GM19351 (cell line): ENCODE data around the gene SIM2.

Experiments
- ATAC-seq: cut with Tn5 transposase; IDR thresholded peaks from one replicate; pipeline ENCODE4 v1.9.1; 2021; ENCODE audit warnings: mild to moderate bottlenecking, moderate library complexity; ENCODE audit not compliant: unreplicated experiment

Gene SIM2

DNA sequence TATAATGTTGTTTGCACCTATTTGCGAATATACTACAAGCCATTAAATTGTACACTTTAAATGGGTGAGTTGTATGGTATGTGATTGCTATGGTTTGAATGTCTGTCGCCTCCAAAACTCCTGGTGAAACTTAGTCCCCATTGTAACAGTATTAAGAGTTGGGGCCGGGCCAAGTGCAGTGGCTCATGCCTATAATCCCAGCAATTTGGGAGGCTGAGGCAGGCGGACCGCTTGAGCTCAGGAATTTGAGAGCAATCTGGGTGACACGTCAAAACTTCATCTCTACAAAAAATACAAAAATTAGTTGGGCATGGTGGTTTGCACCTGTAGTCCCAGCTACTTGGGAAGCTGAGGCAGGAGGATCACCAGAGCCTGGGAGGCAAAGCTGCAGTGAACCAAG, 12.0 kb upstream of the SIM2 start:
- ATAC-seq = no peak

DNA sequence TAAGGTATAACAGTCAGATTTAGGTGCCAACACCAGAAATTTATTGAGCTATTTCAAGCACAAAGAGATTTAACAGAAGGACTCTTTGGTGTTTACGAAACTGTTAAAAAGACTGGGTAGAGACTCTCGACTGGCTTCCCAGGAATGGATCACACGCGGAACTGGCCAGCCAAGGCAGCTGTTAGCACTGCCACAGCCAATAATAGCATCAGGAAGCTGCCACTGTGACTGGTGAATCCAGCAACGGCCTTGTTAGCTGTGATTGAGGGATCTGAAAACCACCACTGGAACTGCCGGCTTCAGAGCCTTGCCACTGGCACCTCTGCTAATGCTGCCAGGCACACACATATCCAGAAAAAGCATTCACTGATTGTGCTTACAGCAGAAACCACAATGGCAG, 10.6 kb upstream of the SIM2 start:
- no peak for ATAC-seq

DNA sequence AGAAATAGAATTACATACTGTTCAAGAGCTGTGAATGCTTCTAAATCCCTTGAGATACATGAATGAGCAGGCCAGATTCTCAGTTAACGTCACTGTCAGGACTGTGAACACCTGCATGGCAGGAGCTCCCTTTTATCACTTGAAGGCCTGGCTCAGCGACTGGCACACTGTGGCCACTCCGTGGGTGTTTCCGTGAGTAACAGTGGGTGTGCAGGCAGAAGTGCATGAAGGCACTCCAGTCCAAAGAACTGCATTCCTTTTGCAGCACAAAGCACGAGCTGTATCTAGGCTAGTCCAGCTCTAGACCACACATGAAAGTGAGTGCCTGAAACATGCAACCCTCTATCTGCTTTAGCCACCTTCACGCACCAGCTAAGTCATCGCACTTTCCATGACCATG, 9.6 kb upstream of the SIM2 start:
- ATAC-seq = no peak

DNA sequence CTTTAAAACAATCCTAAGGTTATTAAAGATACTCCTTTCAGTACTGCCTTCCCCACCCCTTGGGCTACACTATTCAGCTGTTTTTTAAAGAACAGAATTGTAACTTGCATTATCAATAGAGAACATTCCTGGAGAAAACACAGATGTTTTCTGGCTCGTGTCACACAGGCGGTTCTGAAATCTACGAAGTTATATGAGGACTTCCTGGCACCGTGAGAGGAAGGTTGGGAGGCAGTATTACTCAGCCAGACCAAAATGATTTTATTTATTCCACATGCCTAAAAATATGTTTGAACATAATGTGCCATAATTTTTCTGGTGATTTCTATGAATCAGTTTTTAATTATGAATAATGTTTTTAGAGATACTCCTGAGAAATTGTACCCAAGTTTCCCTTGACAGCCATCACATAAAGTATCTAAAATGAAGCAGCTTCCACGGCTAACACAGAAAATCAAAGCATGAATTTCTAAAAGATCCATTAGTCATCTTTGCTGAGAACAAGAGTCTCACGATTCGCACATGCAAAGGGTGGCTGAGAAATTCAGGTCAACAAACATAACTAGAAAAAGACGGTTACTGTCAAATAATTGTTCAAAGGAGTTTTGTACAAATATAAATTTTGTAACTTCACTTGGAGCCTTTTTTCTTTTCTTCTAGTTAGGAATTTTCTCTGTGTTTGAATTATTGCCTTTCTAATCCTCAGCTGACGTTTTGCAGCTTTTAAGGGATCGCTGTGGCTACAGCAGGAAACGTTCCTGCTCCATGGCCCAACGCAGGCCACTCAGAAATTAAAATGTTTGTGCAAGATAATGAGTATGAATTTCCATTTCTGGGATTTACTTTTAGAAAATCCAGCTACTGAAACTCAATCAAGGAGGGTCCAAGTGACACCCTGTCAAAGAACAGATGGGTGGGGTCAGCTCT, 8.0 kb upstream of the SIM2 start:
- no peak for ATAC-seq

DNA sequence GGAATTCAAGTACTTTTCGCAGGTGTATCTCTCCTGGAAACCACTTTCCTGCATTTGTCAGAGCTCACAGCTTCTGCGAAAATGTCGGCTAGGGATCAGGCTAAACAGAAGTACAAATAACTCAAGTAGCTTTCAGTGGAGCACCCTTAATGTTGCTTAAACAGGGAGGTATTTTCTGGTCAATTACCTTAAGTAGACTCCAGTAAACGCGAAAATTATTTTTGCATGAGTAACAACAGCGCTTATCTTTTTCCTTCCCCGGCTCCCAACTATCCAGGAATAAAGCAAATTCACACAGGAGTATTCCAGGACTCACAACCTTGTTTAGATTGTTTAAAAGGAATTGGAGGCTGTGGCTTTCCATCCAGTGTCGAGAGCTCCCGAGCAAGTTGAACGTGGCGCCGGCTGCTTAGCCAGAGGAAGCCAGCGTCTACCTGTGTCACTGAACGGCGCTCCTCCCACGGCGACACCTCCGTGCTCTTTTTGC, 7.3 kb upstream of the SIM2 start:
- no peak for ATAC-seq

DNA sequence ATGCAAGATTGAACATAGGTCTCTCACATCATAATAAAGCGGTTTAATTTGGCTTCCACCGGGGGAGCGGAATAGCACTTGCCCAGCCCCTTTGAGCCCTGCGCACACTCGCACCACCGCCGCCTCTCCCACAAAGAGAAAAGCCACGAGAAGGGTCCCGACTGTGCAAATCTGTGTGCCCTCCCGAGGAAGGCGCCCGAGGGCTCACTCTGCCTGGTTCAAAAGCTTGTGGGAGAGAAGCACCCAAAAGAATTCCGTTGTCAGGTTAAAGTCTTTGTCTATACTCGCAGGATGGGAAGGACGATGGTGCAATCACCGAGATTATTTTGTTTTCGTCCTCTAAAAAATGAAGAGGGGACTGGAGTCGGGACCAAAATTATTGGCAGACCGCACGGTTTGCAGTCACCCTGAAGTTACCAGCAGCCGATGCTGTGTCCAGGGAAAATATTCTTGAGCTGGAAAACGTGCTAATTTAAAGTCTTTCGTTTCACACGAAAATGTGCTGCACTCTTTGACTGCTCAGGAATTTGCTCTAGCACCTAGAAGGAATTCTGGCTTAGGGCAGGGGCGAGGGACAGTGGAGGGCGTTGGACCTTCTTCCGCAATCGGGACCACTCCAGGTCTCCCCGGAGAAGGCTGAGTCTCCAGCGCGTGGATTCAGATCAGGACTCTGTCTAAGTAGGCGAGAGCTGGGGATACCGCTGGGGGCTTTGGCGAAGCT, 6.6 kb upstream of the SIM2 start:
- no peak for ATAC-seq

DNA sequence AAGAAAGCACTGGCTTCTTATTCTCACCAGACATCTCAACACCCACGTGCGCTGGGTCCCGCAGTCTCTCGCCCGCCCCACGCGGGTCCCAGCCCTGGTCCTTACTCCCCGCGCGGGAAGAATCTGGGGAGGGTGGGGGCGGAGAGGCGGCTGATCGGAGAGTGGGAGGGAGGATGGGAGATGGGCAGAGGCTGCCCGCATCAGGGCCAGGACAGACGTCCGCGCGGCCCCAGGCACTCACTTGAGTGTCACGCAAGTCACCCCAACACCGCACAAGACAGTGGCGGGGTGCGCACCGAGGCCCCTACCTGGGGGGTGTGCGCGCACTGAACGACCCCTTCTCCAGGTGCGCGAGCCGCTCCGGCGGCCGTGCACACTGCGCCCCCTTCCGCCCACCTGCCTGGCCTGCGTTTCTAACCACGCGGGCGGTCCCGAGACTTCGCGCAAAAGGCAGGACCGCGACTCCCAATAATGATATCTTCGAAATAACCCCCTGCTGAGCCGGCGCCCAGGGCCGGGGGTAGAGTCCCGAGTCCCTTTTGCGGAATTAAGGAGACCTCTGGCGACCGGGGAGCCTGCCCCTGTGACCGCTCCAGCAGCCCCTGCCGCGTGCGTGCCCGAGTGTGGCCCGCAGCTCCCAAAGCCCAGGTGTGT, 6.0 kb upstream of the SIM2 start:
- no peak for ATAC-seq

DNA sequence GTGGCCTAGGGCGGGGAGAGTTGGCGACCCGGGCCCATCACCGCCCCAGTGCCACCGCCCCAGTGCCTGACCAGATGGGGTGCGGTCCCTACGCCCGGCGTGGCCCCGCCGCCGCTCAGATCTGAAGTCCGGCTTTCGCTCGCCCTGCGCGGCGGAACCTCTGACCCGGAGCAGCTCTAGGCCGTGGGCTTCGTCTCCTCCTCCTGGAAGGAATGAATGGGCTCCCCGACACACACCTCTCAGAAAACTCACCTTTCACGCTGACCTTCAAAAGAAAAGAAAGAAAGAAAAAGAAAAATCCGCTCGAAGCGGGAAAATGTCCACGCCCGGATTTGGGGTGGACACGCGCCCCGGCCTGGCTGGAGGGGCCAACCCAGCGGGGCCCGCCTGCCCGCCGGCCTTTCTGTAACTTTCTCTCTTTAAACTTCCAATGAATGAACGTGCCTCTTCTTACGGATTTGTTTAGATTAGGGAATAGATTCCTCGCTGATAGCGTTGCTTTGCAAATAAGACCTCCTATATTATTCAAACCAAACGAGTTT, 5.4 kb upstream of the SIM2 start:
- no peak for ATAC-seq

DNA sequence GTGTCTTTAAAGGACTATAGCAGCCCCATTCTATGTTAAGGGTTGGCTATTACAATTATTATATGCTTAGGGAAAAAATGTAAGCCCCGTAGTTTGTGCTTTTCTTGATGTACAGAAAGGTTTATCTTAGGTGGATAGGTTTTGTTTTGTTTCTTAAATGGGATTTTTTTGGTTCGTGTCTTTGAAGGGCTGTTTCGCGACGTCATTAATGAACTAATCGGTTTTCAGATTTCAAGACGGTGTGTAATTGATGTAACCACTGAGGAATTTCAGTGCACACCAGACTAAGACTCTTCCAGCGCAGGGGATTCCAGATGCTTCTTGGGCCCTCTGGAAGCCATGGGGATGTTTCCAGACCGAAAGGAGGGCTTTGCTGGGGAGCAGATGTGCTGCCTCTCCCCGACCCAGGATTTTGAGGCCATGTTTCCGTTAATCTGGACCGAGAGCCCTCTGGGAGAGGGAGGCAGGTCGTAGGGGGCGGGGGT, 4.8 kb upstream of the SIM2 start:
- ATAC-seq = no peak

DNA sequence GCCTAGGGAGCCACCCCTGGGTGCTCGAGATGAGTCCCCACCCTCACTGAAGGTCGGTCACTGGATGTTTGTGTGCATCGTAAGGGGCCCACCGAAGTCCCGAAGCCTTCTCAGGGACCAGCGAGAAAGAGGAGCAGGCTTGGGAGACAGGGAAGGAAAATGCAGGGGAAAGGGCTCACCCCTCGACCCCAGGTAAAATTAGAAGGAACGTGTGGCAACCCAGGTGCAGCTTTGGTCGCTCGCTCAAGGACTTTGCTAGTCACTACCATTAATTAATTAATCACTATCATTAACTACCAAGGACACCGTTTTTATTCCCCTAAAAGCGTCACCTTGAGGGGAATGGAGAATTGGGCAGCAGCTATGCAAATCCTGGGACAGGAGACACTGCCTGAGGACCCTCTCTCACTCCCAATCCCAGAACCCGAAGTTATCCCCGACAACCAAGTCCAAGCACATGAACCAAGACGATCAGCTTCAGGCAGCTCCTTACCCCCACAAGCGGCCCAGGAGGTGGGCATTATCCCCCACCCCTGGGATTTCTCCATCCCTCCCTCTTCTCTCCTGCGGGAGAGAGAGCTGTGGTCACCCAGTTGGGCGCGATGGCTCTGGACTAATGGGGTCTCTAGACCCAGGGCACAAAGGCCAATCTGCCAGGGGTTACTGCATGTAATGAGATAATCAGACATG, 4.2 kb upstream of the SIM2 start:
- ATAC-seq = no peak

DNA sequence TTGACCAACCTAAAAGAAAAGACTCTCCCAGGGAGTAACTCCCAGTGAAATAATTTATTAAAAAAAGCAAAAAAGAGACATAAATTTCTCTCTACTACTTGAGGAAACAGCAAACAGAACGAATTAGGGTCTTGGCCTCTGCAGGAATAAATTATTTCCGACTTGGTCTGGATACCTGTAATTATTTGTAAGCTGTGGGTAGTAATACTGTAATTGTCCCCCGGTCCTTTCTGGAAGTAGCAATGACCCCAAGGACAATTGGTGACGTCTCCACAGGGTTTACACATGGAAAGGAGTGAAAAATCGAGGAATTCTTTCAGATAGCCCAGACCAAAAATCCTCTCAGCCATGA, 3.7 kb upstream of the SIM2 start:
- ATAC-seq = no peak

DNA sequence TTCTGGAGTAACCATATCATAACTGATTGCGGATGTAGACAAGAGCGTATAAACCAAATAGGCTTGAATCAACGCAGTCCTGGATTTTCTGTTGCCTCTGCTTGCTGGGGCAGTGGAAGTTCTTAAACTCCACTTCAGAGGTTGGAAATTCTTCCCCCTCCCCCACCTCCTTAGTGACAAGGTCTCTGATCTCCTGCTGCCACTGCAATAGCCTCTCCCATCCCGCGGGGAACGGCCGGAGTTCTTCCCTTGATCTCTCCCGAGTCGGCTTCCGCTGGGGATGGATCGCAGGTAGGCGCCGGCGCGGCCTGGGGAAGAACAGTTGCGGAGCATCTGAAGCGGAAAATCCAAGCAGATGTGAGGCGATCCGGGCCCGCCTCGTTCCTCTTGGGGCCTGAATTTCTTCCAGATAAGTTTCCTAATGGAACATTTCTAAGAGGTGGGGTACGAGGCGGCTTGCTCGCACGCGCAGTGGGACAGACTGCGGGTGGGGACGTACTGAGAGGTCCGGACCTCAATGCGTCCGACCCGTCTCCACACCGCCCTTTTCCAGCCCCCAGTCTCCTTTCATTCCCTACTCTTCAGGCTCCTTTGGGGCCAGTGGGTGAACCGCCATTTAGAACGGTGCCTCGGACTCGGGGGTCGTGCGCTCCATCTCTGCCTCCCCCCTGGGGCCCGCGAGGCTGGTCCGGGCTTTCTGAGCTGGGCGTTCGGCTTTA, 3.1 kb upstream of the SIM2 start:
- ATAC-seq = no peak

DNA sequence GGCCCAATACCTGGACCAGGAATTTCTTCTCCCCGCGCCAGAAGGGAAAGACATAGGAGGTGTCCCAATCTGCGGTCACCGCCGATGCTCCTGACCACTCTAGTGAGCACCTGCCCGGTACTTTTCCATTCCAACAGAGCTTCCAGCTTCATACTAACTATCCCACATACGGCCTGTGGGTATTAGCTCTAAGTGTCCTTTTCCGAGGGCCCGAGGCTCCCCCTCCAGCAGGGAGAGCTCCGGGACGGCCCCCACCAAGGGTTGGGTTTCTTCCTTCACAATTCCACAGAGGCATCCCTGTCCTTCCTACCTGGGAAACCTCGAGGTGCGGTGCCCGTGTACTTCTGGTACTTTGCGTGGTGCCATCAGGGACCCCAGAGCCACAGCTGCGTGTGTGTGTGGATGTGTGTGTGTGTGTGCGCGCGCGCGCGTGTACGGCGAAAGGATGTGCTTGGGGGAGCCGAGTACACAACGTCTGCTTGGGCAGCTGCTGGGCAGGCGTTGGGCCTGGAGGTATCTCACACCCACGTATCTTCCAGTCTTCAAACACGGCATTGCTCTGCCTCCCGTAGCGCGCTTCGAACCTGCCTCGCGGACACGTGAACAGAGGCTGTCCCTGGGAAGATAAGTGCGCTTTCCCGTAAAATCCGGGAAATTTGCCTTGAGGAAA, 2.4 kb upstream of the SIM2 start:
- ATAC-seq = no peak

DNA sequence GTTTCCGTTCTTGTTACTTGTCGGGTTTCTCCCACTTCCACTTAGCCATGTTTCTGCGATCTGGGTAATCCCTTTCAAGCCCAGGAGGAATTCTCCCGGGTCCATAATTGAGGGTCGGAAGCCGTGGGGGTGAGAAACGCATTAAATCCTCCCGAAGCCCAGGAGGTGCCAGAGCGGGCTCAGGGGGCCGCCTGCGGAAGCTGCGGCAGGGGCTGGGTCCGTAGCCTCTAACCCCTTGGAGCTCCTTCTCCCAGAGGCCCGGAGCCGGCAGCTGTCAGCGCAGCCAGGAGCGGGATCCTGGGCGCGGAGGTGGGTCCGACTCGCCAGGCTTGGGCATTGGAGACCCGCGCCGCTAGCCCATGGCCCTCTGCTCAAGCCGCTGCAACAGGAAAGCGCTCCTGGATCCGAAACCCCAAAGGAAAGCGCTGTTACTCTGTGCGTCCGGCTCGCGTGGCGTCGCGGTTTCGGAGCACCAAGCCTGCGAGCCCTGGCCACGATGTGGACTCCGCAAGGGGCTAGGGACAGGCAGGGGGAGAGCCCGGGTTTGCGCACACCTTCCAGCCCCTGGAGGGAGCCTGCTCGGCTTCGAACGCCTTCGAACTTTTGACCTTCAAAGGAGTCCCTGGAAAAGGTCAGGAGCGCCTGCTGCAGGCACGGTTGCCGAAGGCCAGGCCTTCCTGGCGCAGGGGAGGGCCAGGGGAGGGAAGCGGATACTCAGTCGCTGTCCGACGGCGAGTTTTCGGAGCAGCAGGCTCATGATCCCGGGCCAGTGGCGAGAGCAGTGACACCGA, 1.7 kb upstream of the SIM2 start:
- no peak for ATAC-seq

DNA sequence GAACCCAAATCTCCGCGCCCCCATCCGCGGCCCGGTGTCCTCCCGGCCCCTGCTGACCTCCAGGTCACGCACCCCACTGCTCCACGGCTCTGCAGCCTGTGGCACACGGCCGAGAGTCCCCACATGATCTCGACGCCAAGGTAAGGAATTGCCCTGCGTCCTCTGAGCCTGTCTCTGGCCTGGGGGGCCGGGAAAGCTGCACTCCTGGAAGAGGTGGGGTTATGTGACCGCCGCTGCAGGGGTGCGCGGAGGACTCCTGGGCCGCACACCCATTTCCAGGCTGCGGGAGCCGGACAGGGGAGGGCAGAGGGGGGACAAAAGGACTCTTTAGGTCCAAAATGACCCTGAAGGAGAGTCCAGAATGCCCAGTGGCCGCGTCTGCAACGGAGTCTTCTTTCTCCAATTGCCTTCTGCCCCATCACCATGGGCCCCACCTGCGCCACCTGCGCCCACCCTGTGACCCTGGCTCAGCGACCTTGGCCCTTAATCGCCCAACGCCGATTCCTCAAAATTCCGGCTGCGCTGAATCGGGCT, 997 bp upstream of the SIM2 start:
- ATAC-seq = no peak

DNA sequence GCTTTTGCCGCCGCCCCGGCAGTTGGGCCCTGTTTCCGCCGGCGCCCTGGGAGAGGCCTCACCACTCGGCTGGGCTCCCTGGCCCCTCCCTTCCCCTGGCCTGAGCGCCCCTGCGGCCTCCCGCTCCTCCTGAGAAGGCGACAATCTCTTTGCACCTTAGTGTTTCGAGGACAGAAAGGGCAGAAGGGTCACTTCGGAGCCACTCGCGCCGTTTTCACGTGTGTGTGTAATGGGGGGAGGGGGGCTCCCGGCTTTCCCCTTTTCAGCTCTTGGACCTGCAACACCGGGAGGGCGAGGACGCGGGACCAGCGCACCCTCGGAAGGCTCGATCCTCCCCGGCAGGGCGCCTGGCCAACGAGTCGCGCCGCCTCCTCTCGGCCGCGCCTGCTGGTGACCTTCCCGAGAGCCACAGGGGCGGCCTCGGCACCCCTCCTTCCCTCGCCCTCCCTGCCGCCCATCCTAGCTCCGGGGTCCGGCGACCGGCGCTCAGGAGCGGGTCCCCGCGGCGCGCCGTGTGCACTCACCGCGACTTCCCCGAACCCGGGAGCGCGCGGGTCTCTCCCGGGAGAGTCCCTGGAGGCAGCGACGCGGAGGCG, 432 bp upstream of the SIM2 start:
- no peak for ATAC-seq

DNA sequence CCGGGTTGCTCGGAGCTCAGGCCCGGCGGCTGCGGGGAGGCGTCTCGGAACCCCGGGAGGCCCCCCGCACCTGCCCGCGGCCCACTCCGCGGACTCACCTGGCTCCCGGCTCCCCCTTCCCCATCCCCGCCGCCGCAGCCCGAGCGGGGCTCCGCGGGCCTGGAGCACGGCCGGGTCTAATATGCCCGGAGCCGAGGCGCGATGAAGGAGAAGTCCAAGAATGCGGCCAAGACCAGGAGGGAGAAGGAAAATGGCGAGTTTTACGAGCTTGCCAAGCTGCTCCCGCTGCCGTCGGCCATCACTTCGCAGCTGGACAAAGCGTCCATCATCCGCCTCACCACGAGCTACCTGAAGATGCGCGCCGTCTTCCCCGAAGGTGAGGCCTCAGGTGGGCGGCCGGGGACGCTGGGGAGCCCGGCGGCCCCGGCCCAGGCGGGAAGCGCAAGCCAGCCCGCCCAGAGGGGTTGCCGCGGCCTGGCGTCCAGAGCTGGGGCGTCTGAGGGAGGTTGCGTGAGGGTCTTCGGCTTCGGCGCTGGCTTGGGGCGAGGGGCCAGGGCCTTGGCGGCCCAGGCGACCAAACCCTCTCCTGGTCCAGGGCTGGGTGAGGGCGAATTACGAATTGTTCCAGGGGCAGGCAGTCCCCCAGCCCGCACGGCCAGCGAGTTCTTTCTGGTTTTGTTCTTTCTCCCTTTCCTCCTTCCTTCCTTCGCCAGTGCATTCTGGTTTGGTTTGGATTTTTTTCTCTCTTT, 805 bp downstream of the SIM2 start:
- ATAC-seq = no peak
